AG09309 (cell line): ENCODE results near the gene SMURF1.

Source experiments
- DNase-seq: peaks from one replicate; pipeline ENCODE4 v3.0.0-alpha.2; 2010; ENCODE audit warnings: low read depth
- H3K4me3 ChIP-seq: 2 replicates; pipeline ENCODE4 v1.5.1; 2011; ENCODE audit warnings: mild to moderate bottlenecking, low read depth, low read length, moderate library complexity; ENCODE audit not compliant: control insufficient read depth
- TF ChIP-seq, protein P1 (sequence below): IDR thresholded peaks from 2 replicates; pipeline ENCODE4 v1.5.1; 2011; ENCODE audit warnings: mild to moderate bottlenecking, low read depth, low read length, inconsistent platforms; ENCODE audit not compliant: insufficient read depth, control insufficient read depth; ENCODE audit errors: missing control alignments

SMURF1 gene

GRCh38 chr7:99072126-99072525 is 71.8 kb downstream of the SMURF1 start:
- no peak for DNase-seq
- no peak overlapping the region for H3K4me3 ChIP-seq
- TF ChIP-seq, protein P1, sequence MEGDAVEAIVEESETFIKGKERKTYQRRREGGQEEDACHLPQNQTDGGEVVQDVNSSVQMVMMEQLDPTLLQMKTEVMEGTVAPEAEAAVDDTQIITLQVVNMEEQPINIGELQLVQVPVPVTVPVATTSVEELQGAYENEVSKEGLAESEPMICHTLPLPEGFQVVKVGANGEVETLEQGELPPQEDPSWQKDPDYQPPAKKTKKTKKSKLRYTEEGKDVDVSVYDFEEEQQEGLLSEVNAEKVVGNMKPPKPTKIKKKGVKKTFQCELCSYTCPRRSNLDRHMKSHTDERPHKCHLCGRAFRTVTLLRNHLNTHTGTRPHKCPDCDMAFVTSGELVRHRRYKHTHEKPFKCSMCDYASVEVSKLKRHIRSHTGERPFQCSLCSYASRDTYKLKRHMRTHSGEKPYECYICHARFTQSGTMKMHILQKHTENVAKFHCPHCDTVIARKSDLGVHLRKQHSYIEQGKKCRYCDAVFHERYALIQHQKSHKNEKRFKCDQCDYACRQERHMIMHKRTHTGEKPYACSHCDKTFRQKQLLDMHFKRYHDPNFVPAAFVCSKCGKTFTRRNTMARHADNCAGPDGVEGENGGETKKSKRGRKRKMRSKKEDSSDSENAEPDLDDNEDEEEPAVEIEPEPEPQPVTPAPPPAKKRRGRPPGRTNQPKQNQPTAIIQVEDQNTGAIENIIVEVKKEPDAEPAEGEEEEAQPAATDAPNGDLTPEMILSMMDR = no peak

DNA sequence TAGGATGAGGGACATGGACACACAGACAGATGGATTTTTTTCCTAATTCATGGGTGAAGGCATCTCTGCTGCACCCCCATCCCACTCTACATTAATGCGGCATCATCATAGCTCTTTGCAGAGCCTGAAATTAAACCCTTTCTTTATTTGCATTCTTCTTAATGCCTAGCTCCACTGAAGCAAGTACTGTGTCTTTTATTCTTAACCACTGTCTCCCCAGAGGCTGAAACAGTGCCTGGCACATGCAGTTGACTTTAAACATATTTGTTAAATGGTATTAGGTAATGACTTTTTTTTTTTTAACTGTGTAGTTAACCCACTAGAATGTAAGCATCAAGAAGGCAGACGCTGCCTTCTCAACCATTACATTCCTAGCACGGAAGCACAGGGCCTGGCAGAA is 73.5 kb downstream of the SMURF1 start:
- TF ChIP-seq, protein P1 = no peak
- no peak overlapping the region for H3K4me3 ChIP-seq
- DNase-seq = no peak

DNA sequence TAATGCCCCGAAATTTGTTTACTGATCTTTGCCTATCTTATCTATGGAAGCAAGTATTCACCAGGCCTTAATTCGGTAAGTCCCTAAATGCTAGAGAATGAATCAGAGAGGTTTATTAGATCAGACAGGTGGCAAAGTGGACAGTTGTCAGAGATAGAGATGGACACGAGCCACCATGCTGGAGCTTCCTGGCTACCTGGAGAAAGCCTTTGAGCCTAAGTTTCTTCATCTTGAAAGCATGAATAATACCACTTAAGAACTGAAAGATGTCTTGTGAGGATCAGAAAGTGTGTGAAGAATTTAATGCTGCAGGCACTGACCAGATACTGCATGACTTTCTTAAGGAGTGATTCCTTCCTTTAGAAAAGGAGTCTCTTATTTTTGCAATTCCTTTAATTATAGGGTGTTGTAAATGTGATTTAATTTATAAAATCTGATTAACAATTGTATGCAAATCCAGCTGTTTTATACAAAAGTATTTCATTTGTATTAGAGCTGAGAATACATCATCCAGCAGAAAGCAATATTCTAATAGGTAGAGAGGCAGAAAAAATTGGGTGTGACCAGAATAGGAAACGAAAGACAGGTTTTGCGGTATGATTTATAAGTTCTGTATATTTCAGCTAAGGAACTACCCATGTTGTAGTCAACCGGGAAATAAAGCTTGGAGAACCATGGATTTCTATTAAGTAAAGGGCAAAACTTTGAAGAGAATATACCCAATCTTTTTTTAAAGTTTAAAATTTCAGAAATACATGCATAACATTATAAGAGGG is 82.7 kb downstream of the SMURF1 start:
- TF ChIP-seq, protein P1 = no peak
- H3K4me3 ChIP-seq = no peak overlapping the region
- DNase-seq = no peak

- TF ChIP-seq, protein P1 = no peak
- no peak for DNase-seq
- H3K4me3 ChIP-seq = no peak overlapping the region
Observed at GRCh38 chr7:99054781-99055180, 89.1 kb downstream of the SMURF1 start.

DNA sequence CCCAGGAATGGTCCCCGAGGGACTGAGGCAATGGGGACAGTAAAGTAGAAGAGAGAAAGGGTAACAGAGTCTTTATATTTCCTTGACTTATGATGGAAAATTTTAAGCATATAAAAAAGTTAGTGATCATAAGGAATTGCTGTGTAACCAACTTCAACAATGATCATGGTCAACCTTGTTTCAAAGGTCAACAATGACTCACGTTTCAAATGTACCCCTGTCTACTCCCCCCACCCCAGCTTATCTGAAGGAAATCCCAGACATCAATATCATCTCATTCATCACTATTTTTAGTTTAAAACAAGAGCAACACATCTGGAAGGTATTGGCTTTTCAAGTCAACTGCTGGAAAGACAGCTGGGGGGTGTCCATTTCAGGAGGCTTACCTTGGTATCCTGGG is 92.9 kb downstream of the SMURF1 start:
- no peak overlapping the region for H3K4me3 ChIP-seq
- TF ChIP-seq, protein P1 = no peak
- no peak for DNase-seq

- no peak overlapping the region for H3K4me3 ChIP-seq
- TF ChIP-seq, protein P1 = no peak
- no peak for DNase-seq
Observed at GRCh38 chr7:99047526-99048077, 96.3 kb downstream of the SMURF1 start.
